PC-9 (cell line): ENCODE measurements around the gene VGLL3. TPM values are rescaled to one million over a fixed set of nuclear protein-coding genes. Genes with fewer than 3 reads are reported as not detected.

Experiments used
- BruUV-seq: library from RNA; stranded (reverse); fragments of 400-500 nt; replicated peaks from 2 replicates; lab custom pipeline; 2021; lab: Mats Ljungman, UMichigan
- CTCF ChIA-PET: fragments of 300-600 bp; sonication (Branson Sonifier 250); formaldehyde crosslinking; loops from one replicate; lab custom pipeline; 2022; ENCODE audit warnings: antibody characterized with exemption; lab: Charles Lee
- POLR2A ChIA-PET: fragments of 300-600 bp; sonication (Branson Sonifier 250); formaldehyde crosslinking; loops from one replicate; lab custom pipeline; 2022; ENCODE audit warnings: antibody characterized with exemption; ENCODE audit not compliant: unreplicated experiment; lab: Charles Lee
- DNase-seq, 2 experiments: peaks; one replicate each; pipeline versions ENCODE4 v3.0.0 to v3.0.0-alpha.2; 2015 to 2022; ENCODE audit warnings: mixed read lengths in 1 of 2
- H2AFZ ChIP-seq: fragments of 200-600 bp; sonication (generic); 2 replicates; pipeline ENCODE4 v1.8.1; 2017; ENCODE audit warnings: antibody characterized with exemption
- H3F3A ChIP-seq: fragments of 200-600 bp; sonication (generic); 2 replicates; pipeline ENCODE4 v1.8.1; 2017; ENCODE audit warnings: antibody characterized with exemption, mild to moderate bottlenecking, low read depth; ENCODE audit not compliant: insufficient read depth
- H3K27ac ChIP-seq: fragments of 200-600 bp; sonication (generic); 2 replicates; pipeline ENCODE4 v1.6.1; 2016; ENCODE audit warnings: mixed run types
- H3K27me3 ChIP-seq: fragments of 200-600 bp; sonication (generic); 2 replicates; pipeline ENCODE4 v1.6.1; 2016; ENCODE audit warnings: low read depth, mixed run types; ENCODE audit not compliant: insufficient read depth
- H3K36me3 ChIP-seq: fragments of 200-600 bp; sonication (generic); 2 replicates; pipeline ENCODE4 v1.6.1; 2016; ENCODE audit warnings: low read depth, mixed run types
- H3K4me1 ChIP-seq: fragments of 200-600 bp; sonication (generic); replicated peaks from 2 replicates; pipeline ENCODE4 v1.6.1; 2016; ENCODE audit warnings: mixed run types; ENCODE audit not compliant: insufficient read depth
- H3K4me2 ChIP-seq: fragments of 200-600 bp; sonication (generic); 2 replicates; pipeline ENCODE4 v1.6.1; 2017; ENCODE audit warnings: mixed run types
- H3K4me3 ChIP-seq: fragments of 200-600 bp; sonication (generic); 2 replicates; pipeline ENCODE4 v1.6.1; 2016; ENCODE audit warnings: mixed run types
- H3K79me2 ChIP-seq: fragments of 200-600 bp; sonication (generic); 2 replicates; pipeline ENCODE4 v1.6.1; 2017; ENCODE audit warnings: low read depth, mixed run types
- H3K9me2 ChIP-seq: fragments of 200-600 bp; sonication (generic); 2 replicates; pipeline ENCODE4 v1.8.1; 2017; ENCODE audit warnings: mild to moderate bottlenecking; ENCODE audit not compliant: insufficient read depth
- H3K9me3 ChIP-seq: fragments of 200-600 bp; sonication (generic); 2 replicates; pipeline ENCODE4 v1.8.1; 2016; ENCODE audit warnings: low read depth; ENCODE audit not compliant: insufficient read depth
- H4K20me1 ChIP-seq: fragments of 200-600 bp; sonication (generic); 2 replicates; pipeline ENCODE4 v1.8.1; 2017; ENCODE audit not compliant: insufficient read depth
- EZH2 ChIP-seq: fragments of 200-600 bp; sonication (generic); IDR thresholded peaks from 2 replicates; pipeline ENCODE4 v1.8.0; 2017; ENCODE audit warnings: antibody characterized with exemption, low read depth
- intact Hi-C: fragments of 100-400 bp; cut with micrococcal nuclease; formaldehyde crosslinking; loops from one replicate; pipeline ENCODE4 v1.10.0; 2022; ENCODE audit not compliant: unreplicated experiment
- total RNA-seq: library from RNA; stranded (reverse); gene quantifications from 2 replicates; pipeline ENCODE4 v1.2.3, GENCODE V29; 2021
- TF ChIP-seq, protein P1 (sequence below): fragments of 200-600 bp; sonication (generic); conservative IDR thresholded peaks from 2 replicates; pipeline ENCODE4 v1.6.1; 2017; ENCODE audit warnings: mixed run types, antibody characterized with exemption, mild to moderate bottlenecking, moderate library complexity

VGLL3 gene
- total RNA-seq, 1 experiment from 2014 or later, result 26.8 TPM

DNA sequence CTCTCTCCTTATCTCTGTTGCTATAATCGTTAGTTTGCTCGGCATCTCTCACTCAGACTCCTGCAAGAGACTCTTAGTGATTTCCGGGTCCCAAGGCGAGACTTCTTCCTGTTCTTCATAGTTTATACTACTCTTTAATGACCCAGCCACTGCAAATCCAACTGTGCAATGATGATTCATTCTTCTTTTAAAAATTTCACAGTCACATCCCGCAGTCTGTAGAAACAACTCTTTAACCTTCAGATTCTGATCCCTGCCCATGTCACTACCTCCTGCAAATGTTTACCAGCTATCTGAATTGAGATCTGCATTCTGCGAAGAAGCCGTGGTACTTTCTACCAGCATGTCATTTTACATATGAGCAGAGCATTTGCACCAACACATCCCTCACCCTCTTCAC is 2.8 kb upstream of the VGLL3 start:
- BruUV-seq, result no TSS peak
- Histone ChIP-seq H3K9me3 (peaks cover 7% of the 10 kb centered on the region), H2AFZ (peak overlapping the region; percentile 73), H3F3A (peaks cover 18% of the 10 kb centered on the region; the same call in 1 of the 2 replicates), H3K27ac (peak overlapping the region; percentile 46), H3K27me3 (no peaks in the 10 kb centered on the region), H3K36me3 (no peaks in the 10 kb centered on the region), H3K4me1 (peaks cover 57% of the 10 kb centered on the region), H3K79me2 (no peaks in the 10 kb centered on the region), H4K20me1 (no peaks in the 10 kb centered on the region), H3K4me2 (peak overlapping the region; percentile 30), H3K9me2 (no peaks in the 10 kb centered on the region), H3K4me3 (no peak overlapping the region)
- CTCF ChIA-PET, result no interaction called here
- POLR2A ChIA-PET, result interaction anchor here (0.6 kb wide), 2 partner anchors 340 to 1140 kb away, joined by 4 to 5 read pairs; no protein-coding TSS in a partner anchor
- intact Hi-C loops, result no loop called here
- TF ChIP-seq, protein P1, sequence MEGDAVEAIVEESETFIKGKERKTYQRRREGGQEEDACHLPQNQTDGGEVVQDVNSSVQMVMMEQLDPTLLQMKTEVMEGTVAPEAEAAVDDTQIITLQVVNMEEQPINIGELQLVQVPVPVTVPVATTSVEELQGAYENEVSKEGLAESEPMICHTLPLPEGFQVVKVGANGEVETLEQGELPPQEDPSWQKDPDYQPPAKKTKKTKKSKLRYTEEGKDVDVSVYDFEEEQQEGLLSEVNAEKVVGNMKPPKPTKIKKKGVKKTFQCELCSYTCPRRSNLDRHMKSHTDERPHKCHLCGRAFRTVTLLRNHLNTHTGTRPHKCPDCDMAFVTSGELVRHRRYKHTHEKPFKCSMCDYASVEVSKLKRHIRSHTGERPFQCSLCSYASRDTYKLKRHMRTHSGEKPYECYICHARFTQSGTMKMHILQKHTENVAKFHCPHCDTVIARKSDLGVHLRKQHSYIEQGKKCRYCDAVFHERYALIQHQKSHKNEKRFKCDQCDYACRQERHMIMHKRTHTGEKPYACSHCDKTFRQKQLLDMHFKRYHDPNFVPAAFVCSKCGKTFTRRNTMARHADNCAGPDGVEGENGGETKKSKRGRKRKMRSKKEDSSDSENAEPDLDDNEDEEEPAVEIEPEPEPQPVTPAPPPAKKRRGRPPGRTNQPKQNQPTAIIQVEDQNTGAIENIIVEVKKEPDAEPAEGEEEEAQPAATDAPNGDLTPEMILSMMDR, result no peak
- no peak for TF ChIP-seq EZH2
- peak; percentile 25 to 48 for DNase-seq

DNA sequence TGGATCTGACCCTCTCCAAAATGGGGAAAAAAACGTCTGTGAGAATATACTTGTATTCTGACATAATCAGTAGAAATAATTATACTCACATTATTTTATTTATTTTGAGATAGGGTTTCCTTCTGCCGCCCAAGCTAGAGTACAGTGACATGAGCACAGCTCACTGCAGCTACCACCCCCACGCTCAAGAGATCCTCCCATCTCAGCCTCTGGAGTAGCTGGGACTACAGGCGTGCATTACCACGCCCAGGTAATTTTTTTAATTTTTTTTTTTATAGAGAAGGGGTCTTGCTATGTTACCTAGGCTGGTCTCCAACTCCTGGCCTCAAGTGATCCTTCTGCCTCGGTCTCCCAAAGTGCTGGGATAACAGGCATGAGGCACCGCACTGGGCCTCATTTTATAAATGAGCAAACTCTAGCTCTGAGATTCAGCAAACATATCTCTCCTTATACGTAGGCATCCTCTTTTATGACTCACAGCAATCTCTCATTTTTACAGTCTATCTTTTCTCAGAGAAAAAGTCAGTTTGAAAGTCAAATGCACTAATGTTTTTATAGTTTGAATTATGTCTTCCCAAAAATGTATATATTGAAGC is 989 bp upstream of the VGLL3 start:
- Histone ChIP-seq H3K27ac (peak overlapping the region; percentile 69; the same call in 1 of the 2 replicates), H3F3A (peaks cover 18% of the 10 kb centered on the region; the same call in 1 of the 2 replicates), H2AFZ (peak overlapping the region; percentile 85), H3K9me3 (peaks cover 7% of the 10 kb centered on the region), H4K20me1 (no peaks in the 10 kb centered on the region), H3K27me3 (no peaks in the 10 kb centered on the region), H3K79me2 (no peaks in the 10 kb centered on the region), H3K36me3 (no peaks in the 10 kb centered on the region), H3K4me2 (peak overlapping the region; percentile 87), H3K4me1 (peaks cover 59% of the 10 kb centered on the region), H3K9me2 (no peaks in the 10 kb centered on the region), H3K4me3 (peak overlapping the region; percentile 67)
- no peak for DNase-seq
- no TSS peak for BruUV-seq
- intact Hi-C loops, result loop anchor here (1.0 kb wide), 2 partner anchors 85 to 90 kb away; no protein-coding TSS in a partner anchor
- ChIA-PET CTCF (no interaction called here), POLR2A (interaction anchor here (0.5 to 0.7 kb wide), 3 partner anchors 34 to 205 kb away, joined by 4 to 38 read pairs (median 7); no protein-coding TSS in a partner anchor)
- TF ChIP-seq, protein P1, result no peak
- TF ChIP-seq EZH2, result no peak

DNA sequence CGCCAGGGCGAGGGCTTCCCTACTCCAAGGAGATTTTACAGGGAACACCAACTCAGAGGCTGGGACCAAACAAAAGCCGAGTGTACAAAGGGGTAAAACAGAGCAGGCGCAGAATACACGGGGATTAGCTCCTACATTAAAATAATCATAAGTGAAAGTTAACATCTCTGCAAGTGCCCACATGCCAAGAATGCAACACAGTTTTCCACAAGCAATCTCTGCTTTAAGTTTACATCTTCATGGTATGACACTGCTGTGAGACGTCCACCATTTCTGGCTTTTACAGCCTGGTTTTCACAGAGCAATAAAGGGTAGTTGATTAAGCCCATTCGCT is 500 bp upstream of the VGLL3 start:
- peak overlapping the region; percentile 67 for H3K4me3 ChIP-seq
- ChIA-PET CTCF (no interaction called here), POLR2A (interaction anchor here (0.5 to 0.7 kb wide), 5 partner anchors 35 to 205 kb away, joined by 4 to 38 read pairs (median 6); no protein-coding TSS in a partner anchor)
- peaks cover 54% of the 10 kb centered on the region for H3K4me1 ChIP-seq
- TF ChIP-seq, protein P1, result no peak; the same call in 1 of the 2 replicates
- TF ChIP-seq EZH2, result no peak
- H3F3A ChIP-seq, result peaks cover 18% of the 10 kb centered on the region; the same call in 1 of the 2 replicates
- intact Hi-C loops, result loop anchor here (1.0 kb wide), 2 partner anchors 86 to 91 kb away; no protein-coding TSS in a partner anchor
- peaks cover 7% of the 10 kb centered on the region for H3K9me3 ChIP-seq
- H3K36me3 ChIP-seq, result no peaks in the 10 kb centered on the region
- H3K4me2 ChIP-seq, result peak overlapping the region; percentile 87
- BruUV-seq, result TSS peak; percentile 71
- H3K79me2 ChIP-seq, result no peaks in the 10 kb centered on the region
- no peak for DNase-seq
- H4K20me1 ChIP-seq, result no peaks in the 10 kb centered on the region
- H2AFZ ChIP-seq, result peak overlapping the region; percentile 85
- H3K27ac ChIP-seq, result peak overlapping the region; percentile 69; the same call in 1 of the 2 replicates
- H3K9me2 ChIP-seq, result no peaks in the 10 kb centered on the region
- no peaks in the 10 kb centered on the region for H3K27me3 ChIP-seq
